ENCODE measurements around the gene PIK3C2G. TPM values are rescaled to one million over a fixed set of nuclear protein-coding genes. Genes with fewer than 3 reads are reported as not detected.

Gene PIK3C2G
- total RNA-seq, 1 experiment from 2014 or later = not detected

DNA sequence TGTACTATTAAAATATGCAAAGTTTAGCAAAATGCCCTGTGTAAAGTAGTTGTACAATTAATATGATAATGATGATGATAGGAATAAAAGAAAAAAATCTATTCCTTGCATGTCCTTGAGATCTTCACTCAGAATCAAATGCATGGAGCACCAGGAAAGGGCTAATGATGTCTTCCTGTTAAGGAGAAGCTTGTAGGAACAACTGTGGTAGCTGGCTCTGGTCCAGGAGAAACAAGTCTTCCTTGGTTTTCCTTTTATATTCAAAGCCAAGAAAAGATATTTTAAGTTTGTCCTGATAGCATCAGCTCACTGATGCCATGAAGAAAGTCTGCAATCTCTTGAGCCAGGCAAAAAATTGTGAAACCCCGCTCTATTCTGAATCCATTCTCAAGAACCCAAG is 138.9 kb downstream of the PIK3C2G start:
- ChIA-PET POLR2A (ENCODE audit: low non-redundant PET) (no interaction called here), CTCF (no interaction called here)
- peak; percentile 16 for DNase-seq (ENCODE audit: low spot score)
- Histone ChIP-seq H3K4me1 (ENCODE audit: insufficient read depth, low read length, poor library complexity, severe bottlenecking) (no peaks in the 10 kb centered on the region), H3K4me3 (ENCODE audit: low read depth, low read length, poor library complexity, severe bottlenecking) (no peak overlapping the region), H3K27ac (ENCODE audit: low read depth, low read length, poor library complexity, severe bottlenecking) (no peak overlapping the region), H3K27me3 (replicated peaks; ENCODE audit: insufficient read depth, low read depth, low read length, poor library complexity) (no peaks in the 10 kb centered on the region), H3K9me3 (ENCODE audit: low read depth, low read length, poor library complexity, severe bottlenecking) (no peaks in the 10 kb centered on the region), H3K36me3 (ENCODE audit: insufficient read depth, low read length, poor library complexity, severe bottlenecking) (no peaks in the 10 kb centered on the region)
- no TSS peak for BruUV-seq (replicated peaks)
- no peak for TF ChIP-seq EZH2 (IDR thresholded peaks at IDR 0.05; ENCODE audit: borderline replicate concordance, low read depth, low read length, poor library complexity, severe bottlenecking)
- TF ChIP-seq, protein P1, sequence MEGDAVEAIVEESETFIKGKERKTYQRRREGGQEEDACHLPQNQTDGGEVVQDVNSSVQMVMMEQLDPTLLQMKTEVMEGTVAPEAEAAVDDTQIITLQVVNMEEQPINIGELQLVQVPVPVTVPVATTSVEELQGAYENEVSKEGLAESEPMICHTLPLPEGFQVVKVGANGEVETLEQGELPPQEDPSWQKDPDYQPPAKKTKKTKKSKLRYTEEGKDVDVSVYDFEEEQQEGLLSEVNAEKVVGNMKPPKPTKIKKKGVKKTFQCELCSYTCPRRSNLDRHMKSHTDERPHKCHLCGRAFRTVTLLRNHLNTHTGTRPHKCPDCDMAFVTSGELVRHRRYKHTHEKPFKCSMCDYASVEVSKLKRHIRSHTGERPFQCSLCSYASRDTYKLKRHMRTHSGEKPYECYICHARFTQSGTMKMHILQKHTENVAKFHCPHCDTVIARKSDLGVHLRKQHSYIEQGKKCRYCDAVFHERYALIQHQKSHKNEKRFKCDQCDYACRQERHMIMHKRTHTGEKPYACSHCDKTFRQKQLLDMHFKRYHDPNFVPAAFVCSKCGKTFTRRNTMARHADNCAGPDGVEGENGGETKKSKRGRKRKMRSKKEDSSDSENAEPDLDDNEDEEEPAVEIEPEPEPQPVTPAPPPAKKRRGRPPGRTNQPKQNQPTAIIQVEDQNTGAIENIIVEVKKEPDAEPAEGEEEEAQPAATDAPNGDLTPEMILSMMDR (conservative IDR thresholded peaks at IDR 0.05; ENCODE audit: low read depth, low read length) = no peak
- intact Hi-C loops (cut with micrococcal nuclease; ENCODE audit: unreplicated experiment) = no loop called here

GRCh38 chr12:18402872-18403611 is 141.7 kb downstream of the PIK3C2G start:
- intact Hi-C loops (cut with micrococcal nuclease; ENCODE audit: unreplicated experiment) = no loop called here
- CTCF ChIA-PET = no interaction called here
- no peak overlapping the region for H3K27ac ChIP-seq (ENCODE audit: low read depth, low read length, poor library complexity, severe bottlenecking)
- DNase-seq (ENCODE audit: low spot score) = no peak
- POLR2A ChIA-PET (ENCODE audit: low non-redundant PET) = no interaction called here
- H3K36me3 ChIP-seq (ENCODE audit: insufficient read depth, low read length, poor library complexity, severe bottlenecking) = no peaks in the 10 kb centered on the region
- H3K27me3 ChIP-seq (replicated peaks; ENCODE audit: insufficient read depth, low read depth, low read length, poor library complexity) = no peaks in the 10 kb centered on the region
- H3K9me3 ChIP-seq (ENCODE audit: low read depth, low read length, poor library complexity, severe bottlenecking) = no peaks in the 10 kb centered on the region
- H3K4me1 ChIP-seq (ENCODE audit: insufficient read depth, low read length, poor library complexity, severe bottlenecking) = no peaks in the 10 kb centered on the region
- no peak overlapping the region for H3K4me3 ChIP-seq (ENCODE audit: low read depth, low read length, poor library complexity, severe bottlenecking)
- no TSS peak for BruUV-seq (replicated peaks)
- TF ChIP-seq, protein P1 (conservative IDR thresholded peaks at IDR 0.05; ENCODE audit: low read depth, low read length) = no peak
- no peak for TF ChIP-seq EZH2 (IDR thresholded peaks at IDR 0.05; ENCODE audit: borderline replicate concordance, low read depth, low read length, poor library complexity, severe bottlenecking)

- no peaks in the 10 kb centered on the region for H3K9me3 ChIP-seq (ENCODE audit: low read depth, low read length, poor library complexity, severe bottlenecking)
- POLR2A ChIA-PET (ENCODE audit: low non-redundant PET) = no interaction called here
- no peak for DNase-seq (ENCODE audit: low spot score)
- H3K36me3 ChIP-seq (ENCODE audit: insufficient read depth, low read length, poor library complexity, severe bottlenecking) = no peaks in the 10 kb centered on the region
- BruUV-seq (replicated peaks) = no TSS peak
- CTCF ChIA-PET = no interaction called here
- H3K4me1 ChIP-seq (ENCODE audit: insufficient read depth, low read length, poor library complexity, severe bottlenecking) = no peaks in the 10 kb centered on the region
- no peaks in the 10 kb centered on the region for H3K27me3 ChIP-seq (replicated peaks; ENCODE audit: insufficient read depth, low read depth, low read length, poor library complexity)
- no peak overlapping the region for H3K27ac ChIP-seq (ENCODE audit: low read depth, low read length, poor library complexity, severe bottlenecking)
- TF ChIP-seq, protein P1 (conservative IDR thresholded peaks at IDR 0.05; ENCODE audit: low read depth, low read length) = no peak
- TF ChIP-seq EZH2 (IDR thresholded peaks at IDR 0.05; ENCODE audit: borderline replicate concordance, low read depth, low read length, poor library complexity, severe bottlenecking) = no peak
- intact Hi-C loops (cut with micrococcal nuclease; ENCODE audit: unreplicated experiment) = no loop called here
- no peak overlapping the region for H3K4me3 ChIP-seq (ENCODE audit: low read depth, low read length, poor library complexity, severe bottlenecking)
Observed at GRCh38 chr12:18411453-18411852, 150.1 kb downstream of the PIK3C2G start.

All from A673 (cell line).